Glutamatergic neuron (in vitro differentiated cells): ENCODE data around the gene DNAJC1. TPM values are rescaled to one million over a fixed set of nuclear protein-coding genes. Genes with fewer than 3 reads are reported as not detected.

Experiments used
- DNase-seq: peaks from one replicate; pipeline ENCODE4 v3.0.0; 2022
- H3K27ac Mint-ChIP-seq: one replicate; pipeline ENCODE4 v1.8.0; 2020; ENCODE audit warnings: mild to moderate bottlenecking, mixed read lengths, inconsistent platforms; ENCODE audit not compliant: unreplicated experiment
- H3K27me3 Mint-ChIP-seq: one replicate; pipeline ENCODE4 v1.8.0; 2020; ENCODE audit warnings: mild to moderate bottlenecking, moderate library complexity, mixed read lengths, inconsistent platforms; ENCODE audit not compliant: unreplicated experiment
- H3K36me3 Mint-ChIP-seq: one replicate; pipeline ENCODE4 v1.8.0; 2020; ENCODE audit warnings: mild to moderate bottlenecking, mixed read lengths, inconsistent platforms; ENCODE audit not compliant: unreplicated experiment
- H3K4me1 Mint-ChIP-seq: one replicate; pipeline ENCODE4 v1.8.0; 2020; ENCODE audit warnings: mild to moderate bottlenecking, low read depth, mixed read lengths, inconsistent platforms; ENCODE audit not compliant: unreplicated experiment
- H3K4me3 Mint-ChIP-seq: one replicate; pipeline ENCODE4 v1.8.0; 2020; ENCODE audit warnings: mild to moderate bottlenecking, mixed read lengths, inconsistent platforms; ENCODE audit not compliant: unreplicated experiment
- H3K9me3 Mint-ChIP-seq: one replicate; pipeline ENCODE4 v1.8.0; 2020; ENCODE audit warnings: mild to moderate bottlenecking, moderate library complexity, mixed read lengths, inconsistent platforms; ENCODE audit not compliant: unreplicated experiment
- total RNA-seq: library from RNA; stranded (reverse); fragmentation: NEBNext Ultra II Directional; extraction: Animal tissue kit (Norgen Biotek cat#: 25700); gene quantifications from one replicate; pipeline ENCODE4 v1.2.1, GENCODE V29; 2021; ENCODE audit not compliant: unreplicated experiment
- TF ChIP-seq, protein P1 (sequence below): fragments of 200-600 bp; sonication (generic); IDR thresholded peaks from one replicate; pipeline ENCODE4 v1.5.0; 2021; ENCODE audit not compliant: partially characterized antibody, unreplicated experiment

The DNAJC1 gene
- total RNA-seq, 1 donor from 2014 or later = 4.3 TPM

GRCh38 chr10:21776883-21777282 lies 226.6 kb downstream of the DNAJC1 start:
- TF ChIP-seq, protein P1, sequence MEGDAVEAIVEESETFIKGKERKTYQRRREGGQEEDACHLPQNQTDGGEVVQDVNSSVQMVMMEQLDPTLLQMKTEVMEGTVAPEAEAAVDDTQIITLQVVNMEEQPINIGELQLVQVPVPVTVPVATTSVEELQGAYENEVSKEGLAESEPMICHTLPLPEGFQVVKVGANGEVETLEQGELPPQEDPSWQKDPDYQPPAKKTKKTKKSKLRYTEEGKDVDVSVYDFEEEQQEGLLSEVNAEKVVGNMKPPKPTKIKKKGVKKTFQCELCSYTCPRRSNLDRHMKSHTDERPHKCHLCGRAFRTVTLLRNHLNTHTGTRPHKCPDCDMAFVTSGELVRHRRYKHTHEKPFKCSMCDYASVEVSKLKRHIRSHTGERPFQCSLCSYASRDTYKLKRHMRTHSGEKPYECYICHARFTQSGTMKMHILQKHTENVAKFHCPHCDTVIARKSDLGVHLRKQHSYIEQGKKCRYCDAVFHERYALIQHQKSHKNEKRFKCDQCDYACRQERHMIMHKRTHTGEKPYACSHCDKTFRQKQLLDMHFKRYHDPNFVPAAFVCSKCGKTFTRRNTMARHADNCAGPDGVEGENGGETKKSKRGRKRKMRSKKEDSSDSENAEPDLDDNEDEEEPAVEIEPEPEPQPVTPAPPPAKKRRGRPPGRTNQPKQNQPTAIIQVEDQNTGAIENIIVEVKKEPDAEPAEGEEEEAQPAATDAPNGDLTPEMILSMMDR = no peak
- H3K4me1 Mint-ChIP-seq = no peaks in the 10 kb centered on the region
- no peak overlapping the region for H3K27ac Mint-ChIP-seq
- peaks cover 13% of the 10 kb centered on the region for H3K36me3 Mint-ChIP-seq
- H3K4me3 Mint-ChIP-seq = no peak overlapping the region
- H3K27me3 Mint-ChIP-seq = no peaks in the 10 kb centered on the region
- no peak for DNase-seq
- peaks cover 3% of the 10 kb centered on the region for H3K9me3 Mint-ChIP-seq

GRCh38 chr10:21771219-21771618 lies 232.3 kb downstream of the DNAJC1 start:
- no peaks in the 10 kb centered on the region for H3K36me3 Mint-ChIP-seq
- no peaks in the 10 kb centered on the region for H3K4me1 Mint-ChIP-seq
- no peaks in the 10 kb centered on the region for H3K27me3 Mint-ChIP-seq
- TF ChIP-seq, protein P1 = no peak
- H3K27ac Mint-ChIP-seq = no peak overlapping the region
- peaks cover 2% of the 10 kb centered on the region for H3K9me3 Mint-ChIP-seq
- no peak overlapping the region for H3K4me3 Mint-ChIP-seq
- no peak for DNase-seq

DNA sequence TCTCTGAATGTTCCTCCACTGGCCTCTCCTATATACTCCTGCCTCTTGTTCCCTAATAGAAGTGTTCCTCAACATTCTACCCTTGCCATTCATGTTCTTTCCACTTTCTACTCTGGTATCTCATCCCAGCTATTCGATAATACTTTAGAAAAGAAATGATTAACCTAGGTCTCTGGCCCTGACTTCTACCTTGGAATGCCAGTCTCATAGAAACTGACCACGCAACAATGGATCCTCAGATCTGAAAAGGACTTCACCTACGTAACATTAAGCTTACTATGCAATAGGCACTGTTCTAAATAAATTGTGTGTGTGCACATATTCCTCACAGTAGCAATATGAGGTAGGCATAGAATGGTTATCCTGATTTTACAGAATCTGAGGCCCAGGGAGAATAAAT lies 234.5 kb downstream of the DNAJC1 start:
- Mint-ChIP-seq H3K4me3 (no peak overlapping the region), H3K9me3 (peaks cover 2% of the 10 kb centered on the region), H3K27ac (no peak overlapping the region), H3K36me3 (no peaks in the 10 kb centered on the region), H3K27me3 (no peaks in the 10 kb centered on the region), H3K4me1 (no peaks in the 10 kb centered on the region)
- DNase-seq = no peak
- TF ChIP-seq, protein P1 = no peak

GRCh38 chr10:21764466-21765189 lies 238.9 kb downstream of the DNAJC1 start:
- H3K9me3 Mint-ChIP-seq = no peaks in the 10 kb centered on the region
- no peaks in the 10 kb centered on the region for H3K36me3 Mint-ChIP-seq
- H3K4me1 Mint-ChIP-seq = no peaks in the 10 kb centered on the region
- TF ChIP-seq, protein P1 = no peak
- no peaks in the 10 kb centered on the region for H3K27me3 Mint-ChIP-seq
- no peak overlapping the region for H3K4me3 Mint-ChIP-seq
- no peak overlapping the region for H3K27ac Mint-ChIP-seq
- DNase-seq = no peak

- peaks cover 4% of the 10 kb centered on the region for H3K27me3 Mint-ChIP-seq
- no peak overlapping the region for H3K27ac Mint-ChIP-seq
- TF ChIP-seq, protein P1 = no peak
- no peak overlapping the region for H3K4me3 Mint-ChIP-seq
- H3K36me3 Mint-ChIP-seq = no peaks in the 10 kb centered on the region
- H3K4me1 Mint-ChIP-seq = peaks cover 17% of the 10 kb centered on the region
- no peak for DNase-seq
- peaks cover 5% of the 10 kb centered on the region for H3K9me3 Mint-ChIP-seq
Observed at GRCh38 chr10:21760332-21760731, 243.2 kb downstream of the DNAJC1 start.
